SK-N-SH treated with all-trans-retinoic acid at 6 μM for 48 hours (cell line): ENCODE data around the gene CNGB1.

Experiments
- ARNTL ChIP-seq: fragments of 450-650 bp; formaldehyde crosslinking; IDR thresholded peaks from 2 replicates; pipeline ENCODE4 v1.5.0; 2020; ENCODE audit warnings: low read depth, mild to moderate bottlenecking, moderate library complexity, borderline replicate concordance
- ESRRG ChIP-seq: fragments of 250-450 bp; sonication (Bioruptor Pico); IDR thresholded peaks from 2 replicates; pipeline ENCODE4 v1.6.1; 2021; ENCODE audit warnings: mild to moderate bottlenecking
- GLIS3 ChIP-seq: fragments of 250-450 bp; sonication (Bioruptor Pico); IDR thresholded peaks from 2 replicates; pipeline ENCODE4 v1.5.0; 2020; ENCODE audit warnings: mild to moderate bottlenecking, moderate library complexity
- OSR1 ChIP-seq: fragments of 250-450 bp; sonication (Bioruptor Pico); IDR thresholded peaks from 2 replicates; pipeline ENCODE4 v1.8.0; 2022; ENCODE audit warnings: moderate library complexity, mild to moderate bottlenecking, inconsistent platforms
- RARB ChIP-seq: fragments of 250-450 bp; sonication (Bioruptor Pico); IDR thresholded peaks from 2 replicates; pipeline ENCODE4 v1.8.0; 2021; ENCODE audit warnings: mild to moderate bottlenecking, moderate library complexity
- TF ChIP-seq, protein P1 (sequence below): fragments of 250-450 bp; sonication (Bioruptor Pico); IDR thresholded peaks from 2 replicates; pipeline ENCODE4 v1.8.0; 2020; ENCODE audit warnings: mild to moderate bottlenecking, moderate library complexity, borderline replicate concordance

DNA sequence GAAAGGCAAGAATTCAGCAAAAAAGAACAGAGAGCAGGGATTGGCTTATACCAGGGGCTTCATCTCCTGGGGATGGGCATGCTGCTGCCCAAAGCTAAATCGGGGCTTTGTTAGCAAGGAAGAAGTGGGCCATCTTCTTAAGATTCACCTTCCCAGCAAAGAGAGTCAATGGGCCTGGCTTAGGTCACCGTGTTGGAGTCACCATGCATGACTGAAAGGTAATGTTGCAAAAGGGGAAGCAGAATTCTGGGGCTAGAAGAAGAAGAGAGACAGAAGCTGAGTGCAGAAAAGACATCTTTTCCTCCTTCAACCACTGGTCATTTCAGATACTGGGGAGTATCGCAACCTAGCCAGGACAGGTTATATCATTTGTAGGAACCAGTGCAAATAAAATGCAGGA lies 92.3 kb downstream of the CNGB1 start:
- no peak for TF ChIP-seq GLIS3 (CRISPR knock-in tag)
- TF ChIP-seq, protein P1, sequence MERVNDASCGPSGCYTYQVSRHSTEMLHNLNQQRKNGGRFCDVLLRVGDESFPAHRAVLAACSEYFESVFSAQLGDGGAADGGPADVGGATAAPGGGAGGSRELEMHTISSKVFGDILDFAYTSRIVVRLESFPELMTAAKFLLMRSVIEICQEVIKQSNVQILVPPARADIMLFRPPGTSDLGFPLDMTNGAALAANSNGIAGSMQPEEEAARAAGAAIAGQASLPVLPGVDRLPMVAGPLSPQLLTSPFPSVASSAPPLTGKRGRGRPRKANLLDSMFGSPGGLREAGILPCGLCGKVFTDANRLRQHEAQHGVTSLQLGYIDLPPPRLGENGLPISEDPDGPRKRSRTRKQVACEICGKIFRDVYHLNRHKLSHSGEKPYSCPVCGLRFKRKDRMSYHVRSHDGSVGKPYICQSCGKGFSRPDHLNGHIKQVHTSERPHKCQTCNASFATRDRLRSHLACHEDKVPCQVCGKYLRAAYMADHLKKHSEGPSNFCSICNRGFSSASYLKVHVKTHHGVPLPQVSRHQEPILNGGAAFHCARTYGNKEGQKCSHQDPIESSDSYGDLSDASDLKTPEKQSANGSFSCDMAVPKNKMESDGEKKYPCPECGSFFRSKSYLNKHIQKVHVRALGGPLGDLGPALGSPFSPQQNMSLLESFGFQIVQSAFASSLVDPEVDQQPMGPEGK (CRISPR knock-in tag) = no peak
- TF ChIP-seq ARNTL = no peak
- no peak for TF ChIP-seq ESRRG (CRISPR knock-in tag)
- TF ChIP-seq RARB = no peak
- TF ChIP-seq OSR1 = no peak
